ENCODE measurements around the gene PTHLH. TPM values are rescaled to one million over a fixed set of nuclear protein-coding genes. Genes with fewer than 3 reads are reported as not detected.

PTHLH gene
- total and polyA plus RNA-seq, 2 experiments from 2014 or later = not detected

- Histone ChIP-seq H4K20me1 (replicated peaks; ENCODE audit: insufficient read depth) (no peaks in the 10 kb centered on the region), H3K27me3 (ENCODE audit: insufficient read depth) (peaks cover 69% of the 10 kb centered on the region), H3F3A (replicated peaks; ENCODE audit: low read depth) (peaks cover 10% of the 10 kb centered on the region), H3K27ac (ENCODE audit: low read depth) (no peak overlapping the region), H3K4me1 (ENCODE audit: insufficient read depth) (peaks cover 31% of the 10 kb centered on the region; the same call in 1 of the 2 replicates), H3K9me2 (ENCODE audit: insufficient read depth) (no peaks in the 10 kb centered on the region), H3K4me3 (no peak overlapping the region), H3K36me3 (ENCODE audit: insufficient read depth) (no peaks in the 10 kb centered on the region), H3K79me2 (replicated peaks; ENCODE audit: insufficient read depth) (no peaks in the 10 kb centered on the region), H2AFZ (no peak overlapping the region), H3K4me2 (no peak overlapping the region)
- no peak for DNase-seq (ENCODE audit: low spot score)
- no peak for ATAC-seq
- Mint-ChIP-seq H3K4me3 (no peak overlapping the region), H3K4me1 (peaks cover 16% of the 10 kb centered on the region), H3K36me3 (ENCODE audit: low read depth) (no peaks in the 10 kb centered on the region), H3K9me3 (no peaks in the 10 kb centered on the region), H3K27me3 (ENCODE audit: insufficient read depth, low read depth, poor library complexity) (peaks cover 49% of the 10 kb centered on the region), H3K27ac (no peak overlapping the region)
- TF ChIP-seq CTCF (conservative IDR thresholded peaks at IDR 0.05; ENCODE audit: low read depth in 2 of 2) (no peak), ZNF114 (CRISPR knock-in tag; IDR thresholded peaks at IDR 0.05) (no peak), ETS1 (IDR thresholded peaks at IDR 0.05) (no peak), REST (IDR thresholded peaks at IDR 0.05; ENCODE audit: unreplicated experiment) (no peak), JUNB (IDR thresholded peaks at IDR 0.05; ENCODE audit: unreplicated experiment) (no peak), POLR2AphosphoS5 (IDR thresholded peaks at IDR 0.05; ENCODE audit: low read depth) (no peak), CREB1 (CRISPR knock-in tag; IDR thresholded peaks at IDR 0.05; ENCODE audit: low read depth) (no peak), EZH2 (IDR thresholded peaks at IDR 0.05; ENCODE audit: low read depth, unreplicated experiment) (no peak), STAT1 (IDR thresholded peaks at IDR 0.05; ENCODE audit: unreplicated experiment) (no peak), ZNF331 (CRISPR knock-in tag; IDR thresholded peaks at IDR 0.05; ENCODE audit: low read depth) (no peak), NANOG (IDR thresholded peaks at IDR 0.05; ENCODE audit: borderline replicate concordance) (no peak), ZNF462 (CRISPR knock-in tag; IDR thresholded peaks at IDR 0.05) (no peak), EZH2phosphoT487 (IDR thresholded peaks at IDR 0.05; ENCODE audit: unreplicated experiment) (no peak)
Measured at GRCh38 chr12:27965966-27966365, 6.6 kb downstream of the PTHLH start.

Measured in GM23338 (cell line).